Thyroid gland (tissue), 4 donors: Measurements from ENCODE around the gene GIGYF1.

Source experiments
- CTCF ChIP-seq, 6 experiments: fragments of 200-600 bp in 3 of 6; fragments of 450-650 bp in 3 of 6; sonication (generic) in 3 of 6; IDR thresholded peaks; one replicate each; pipeline ENCODE4 v1.5.1; 2016 to 2019; ENCODE audit warnings: antibody characterized with exemption in 6 of 6, mild to moderate bottlenecking in 2 of 6, inconsistent platforms in 1 of 6, moderate library complexity in 1 of 6
- POLR2A ChIP-seq, 2 donors: fragments of 450-650 bp; IDR thresholded peaks; one replicate each; pipeline ENCODE4 v1.6.1; 2017; ENCODE audit warnings: antibody characterized with exemption in 2 of 2, mild to moderate bottlenecking in 2 of 2, moderate library complexity in 1 of 2

GRCh38 chr7:100720671-100721504, 26.8 kb upstream of the GIGYF1 start:
- no peak for TF ChIP-seq CTCF (IDR thresholded peaks at IDR 0.05)
- no peak for TF ChIP-seq POLR2A (IDR thresholded peaks at IDR 0.05)
